Muscle of back (tissue), 11 donors: ENCODE results near the gene DCLK1. TPM values are rescaled to one million over a fixed set of nuclear protein-coding genes. Genes with fewer than 3 reads are reported as not detected.

Experiments used
- DNase-seq, 3 donors: peaks; one replicate each; pipeline versions ENCODE4 v3.0.0 to v3.0.0-alpha.2; 2013
- polyA plus RNA-seq, 10 donors: library from polyadenylated mRNA; unstranded; fragments of 120-200 nt; gene quantifications; one replicate each; pipeline ENCODE4 v1.2.1, GENCODE V29; 2013; ENCODE audit not compliant: insufficient read length in 10 of 10

DCLK1 gene
- polyA plus RNA-seq, 10 donors = 64.3 to 130 (median 82.4) TPM

- DNase-seq = no peak
Observed at GRCh38 chr13:35909837-35910540, 221.2 kb downstream of the DCLK1 start.

- no peak for DNase-seq
Observed at GRCh38 chr13:35909091-35909490, 222.1 kb downstream of the DCLK1 start.

DNA sequence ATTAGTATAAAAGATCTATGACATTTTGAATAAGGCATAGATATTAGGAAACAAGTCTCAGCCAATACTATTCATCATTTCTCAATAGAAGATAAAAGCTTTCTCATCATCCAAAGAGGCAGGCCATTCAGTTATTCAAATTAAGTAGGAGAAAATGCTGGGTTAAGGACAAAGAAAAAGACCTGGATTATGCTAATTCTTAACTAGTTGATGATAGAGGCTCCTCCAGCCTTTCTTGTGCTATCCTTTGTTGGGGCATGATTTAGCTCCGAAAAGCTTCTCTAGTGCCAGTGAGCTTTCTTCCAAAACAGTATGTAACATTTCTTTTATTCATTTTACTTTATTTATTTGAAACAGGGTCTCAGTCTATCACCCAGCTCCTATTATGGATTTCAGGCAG, 223.0 kb downstream of the DCLK1 start:
- no peak for DNase-seq

DNA sequence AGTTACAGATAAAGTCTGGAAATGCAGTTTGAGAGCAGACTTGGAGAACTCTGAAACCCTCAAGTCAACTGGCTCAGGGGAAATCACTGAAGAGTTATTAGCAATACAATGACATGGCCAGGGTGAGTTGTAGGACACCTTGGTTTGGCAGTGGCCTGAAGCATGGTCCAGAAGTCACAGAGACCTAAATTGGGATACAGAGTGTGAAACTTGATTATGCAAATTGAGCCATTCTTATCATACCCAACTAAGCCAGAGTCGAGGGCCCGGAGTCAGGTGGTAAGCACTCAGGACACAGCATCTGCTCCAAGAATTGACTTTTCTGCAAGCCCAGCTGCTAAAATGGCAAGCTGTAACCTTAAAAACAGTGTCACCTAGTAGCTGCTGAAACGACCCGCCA, 224.5 kb downstream of the DCLK1 start:
- DNase-seq = no peak

DNA sequence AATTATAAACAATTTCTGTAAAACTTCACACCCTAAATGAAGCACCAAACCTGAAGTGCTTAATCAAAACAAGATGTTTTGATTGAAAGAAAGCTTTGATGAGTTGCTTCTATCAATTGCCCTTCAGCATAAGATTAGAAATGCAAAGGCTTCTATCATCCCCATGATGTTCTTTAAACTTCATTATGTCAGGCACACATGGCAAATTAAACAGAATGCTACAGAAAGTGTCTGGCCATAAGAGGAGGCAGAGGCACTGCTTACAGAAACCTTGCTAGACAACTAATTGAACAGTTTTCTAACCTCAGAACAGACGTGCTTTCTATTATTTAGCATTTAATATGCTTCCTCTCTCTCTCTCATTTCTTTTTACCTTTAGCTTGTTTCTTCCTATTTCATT, 228.1 kb downstream of the DCLK1 start:
- no peak for DNase-seq

DNA sequence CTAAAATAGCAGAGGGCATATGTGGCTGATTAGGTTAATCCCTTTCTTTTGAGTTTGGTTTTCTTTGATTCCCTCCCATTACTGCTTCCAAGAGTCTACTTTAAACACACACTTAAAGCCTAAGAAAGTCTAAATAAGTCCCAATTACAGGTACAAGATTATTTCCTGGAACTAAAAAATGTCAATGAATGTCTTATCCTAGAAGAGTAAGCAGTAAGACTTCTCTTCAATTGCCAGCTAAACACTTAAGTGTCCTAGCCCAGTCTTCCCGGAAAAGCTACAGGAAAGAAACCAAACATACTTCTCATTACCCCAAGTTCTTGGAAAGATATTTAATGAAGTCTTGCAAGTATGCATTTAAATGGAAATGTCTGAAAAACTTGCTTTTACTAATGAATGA, 233.1 kb downstream of the DCLK1 start:
- DNase-seq = no peak

DNA sequence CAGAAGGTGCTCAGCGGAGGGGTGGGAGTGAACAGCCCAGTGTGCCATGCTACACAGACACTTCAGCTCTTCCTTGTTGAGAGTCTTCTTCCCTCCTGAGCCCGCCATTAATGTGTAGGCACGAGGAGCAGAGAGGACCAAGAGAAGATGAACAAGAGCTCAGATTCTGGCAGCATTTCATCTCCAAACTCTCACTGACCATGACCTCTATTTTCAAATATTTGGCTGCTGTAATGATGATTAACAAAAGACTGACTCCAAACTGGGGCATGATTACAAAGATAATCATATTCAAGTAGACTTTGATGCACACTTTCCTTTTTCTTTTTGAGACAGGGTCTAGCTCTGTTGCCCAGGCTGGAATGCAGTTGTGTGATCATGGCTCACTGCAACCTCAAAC, 236.5 kb downstream of the DCLK1 start:
- DNase-seq = no peak

DNA sequence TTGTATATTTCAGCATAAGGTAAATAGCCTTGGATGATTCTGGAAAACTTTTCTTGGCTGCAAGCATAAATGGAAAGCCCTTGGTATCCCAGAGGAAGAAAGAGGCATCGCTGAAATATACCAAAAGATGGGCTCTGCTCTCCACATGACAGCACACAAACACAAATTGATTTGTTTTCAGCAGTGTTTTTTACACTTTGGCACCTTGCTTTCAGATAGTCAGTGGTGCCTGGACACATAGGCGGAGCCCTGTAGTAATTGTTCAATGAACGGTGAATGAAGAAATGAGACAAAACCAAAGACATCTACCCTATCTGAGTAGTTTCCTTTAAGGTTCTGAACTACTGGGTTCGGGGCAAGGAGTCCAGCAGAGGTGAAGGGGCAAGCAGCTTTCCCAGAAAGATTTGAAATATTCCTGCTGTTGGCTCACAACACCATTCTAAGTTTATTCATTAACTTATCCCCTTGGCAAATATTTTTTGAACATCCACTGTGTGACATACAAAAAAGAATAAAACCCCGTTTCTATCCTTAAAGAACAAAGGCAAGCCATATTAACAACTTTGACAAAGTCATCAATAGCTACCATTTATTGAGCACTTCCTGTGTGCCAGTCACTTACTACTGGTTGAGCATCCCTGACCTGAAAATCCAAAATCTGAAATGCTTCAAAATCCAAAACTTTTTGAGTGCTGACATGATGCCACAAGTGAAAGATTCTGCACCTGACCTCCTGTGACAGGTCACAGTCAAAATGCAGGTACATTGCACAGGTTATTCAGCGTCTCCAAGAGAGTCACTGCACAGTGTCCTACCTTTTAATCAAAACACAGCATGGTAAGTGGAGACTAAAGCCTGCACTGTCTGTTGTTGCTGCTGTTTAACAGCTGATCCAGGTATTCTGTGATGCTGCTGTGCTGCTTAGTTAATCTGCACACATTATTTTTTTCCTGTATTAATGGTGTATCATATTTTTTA, 238.1 kb downstream of the DCLK1 start:
- DNase-seq = no peak

- no peak for DNase-seq
Observed at GRCh38 chr13:35891507-35892441, 239.4 kb downstream of the DCLK1 start.

GRCh38 chr13:35889560-35889959, 241.6 kb downstream of the DCLK1 start:
- no peak for DNase-seq

GRCh38 chr13:35888981-35889380, 242.2 kb downstream of the DCLK1 start:
- peak in 2 of 3 donors; percentile 11 to 52 for DNase-seq

DNA sequence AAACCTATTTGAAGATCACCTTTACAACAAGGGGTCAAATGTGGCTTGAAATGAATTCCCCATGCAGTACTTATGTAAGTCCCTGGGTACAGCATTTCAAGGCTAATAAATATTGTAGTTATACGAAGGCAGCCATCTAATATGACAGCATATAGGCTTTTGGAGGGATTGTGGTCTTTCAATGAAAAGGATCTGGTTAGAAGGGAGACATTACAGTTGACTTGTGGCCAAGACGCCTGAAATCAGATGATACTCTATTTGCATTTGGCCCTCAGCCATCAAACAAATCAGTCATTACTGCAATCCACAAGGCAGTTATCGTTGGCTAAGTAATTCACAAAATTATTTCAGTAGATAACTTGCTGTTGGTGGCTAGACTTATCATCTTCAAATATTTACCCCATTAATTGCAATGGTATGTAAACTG, 242.7 kb downstream of the DCLK1 start:
- peak; percentile 32 to 54 (median 40) for DNase-seq

DNA sequence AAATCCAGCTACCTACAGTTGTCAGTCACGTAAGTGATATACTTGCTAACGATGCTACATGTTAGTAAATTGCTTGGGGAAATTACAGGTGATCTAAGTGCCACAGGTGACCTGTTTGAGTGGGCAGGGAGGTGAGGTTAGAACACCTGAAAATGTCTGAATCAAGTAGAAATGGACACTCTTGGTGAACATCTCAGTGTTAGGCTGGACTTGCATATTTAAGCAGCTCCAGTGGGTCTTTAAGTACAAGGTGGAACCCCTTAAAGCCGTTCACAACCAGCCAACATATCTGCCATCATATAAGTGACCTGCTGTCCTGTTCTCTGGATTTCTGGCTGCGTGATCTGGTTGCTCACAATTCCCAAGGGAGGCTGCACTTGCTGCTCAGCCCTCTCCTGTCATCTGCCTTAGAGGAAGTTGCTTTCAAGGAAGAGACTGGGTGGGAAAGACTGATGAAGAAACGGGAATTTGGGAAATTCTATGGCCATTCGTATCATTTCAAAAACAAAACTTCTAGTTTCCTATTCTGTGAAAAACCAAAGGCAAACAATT, 244.0 kb downstream of the DCLK1 start:
- DNase-seq = no peak

DNA sequence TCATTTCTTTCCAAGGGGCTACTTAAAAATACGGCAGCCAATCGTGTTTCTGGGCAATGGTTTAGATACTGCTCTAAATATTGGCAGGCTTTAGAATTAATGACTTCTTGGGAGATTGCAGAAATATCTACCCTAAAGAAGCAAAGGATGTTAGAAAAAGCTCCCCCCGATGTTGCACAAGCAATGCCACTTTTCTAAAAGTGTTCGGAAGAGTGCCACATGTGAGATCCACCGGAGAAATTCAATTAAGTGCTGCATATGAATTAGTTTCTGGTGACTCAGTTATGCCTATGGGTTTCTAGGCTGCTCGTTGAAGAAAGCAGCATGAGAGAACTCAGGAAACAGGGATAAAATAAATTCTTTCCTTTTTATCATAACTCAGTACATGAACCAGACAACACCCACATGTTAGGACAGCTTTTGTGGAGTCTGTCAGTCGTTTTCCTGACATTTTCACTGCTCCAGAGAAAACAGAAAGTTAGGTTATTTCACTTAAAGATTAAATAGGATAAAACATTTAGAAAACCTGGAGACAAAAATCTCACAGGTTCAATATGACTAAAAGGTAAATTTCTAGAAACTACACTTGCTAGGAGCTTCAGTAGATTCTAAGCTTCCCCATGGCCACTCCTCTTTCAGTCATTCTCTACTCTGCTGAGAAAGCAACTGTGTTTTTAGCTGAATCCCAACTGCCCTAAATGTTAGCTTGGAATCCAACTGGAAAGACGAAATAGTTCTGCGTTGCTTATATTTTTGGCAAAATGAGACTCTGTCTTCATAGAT, 244.7 kb downstream of the DCLK1 start:
- DNase-seq = peak in 2 of 3 donors; percentile 8 to 26

DNA sequence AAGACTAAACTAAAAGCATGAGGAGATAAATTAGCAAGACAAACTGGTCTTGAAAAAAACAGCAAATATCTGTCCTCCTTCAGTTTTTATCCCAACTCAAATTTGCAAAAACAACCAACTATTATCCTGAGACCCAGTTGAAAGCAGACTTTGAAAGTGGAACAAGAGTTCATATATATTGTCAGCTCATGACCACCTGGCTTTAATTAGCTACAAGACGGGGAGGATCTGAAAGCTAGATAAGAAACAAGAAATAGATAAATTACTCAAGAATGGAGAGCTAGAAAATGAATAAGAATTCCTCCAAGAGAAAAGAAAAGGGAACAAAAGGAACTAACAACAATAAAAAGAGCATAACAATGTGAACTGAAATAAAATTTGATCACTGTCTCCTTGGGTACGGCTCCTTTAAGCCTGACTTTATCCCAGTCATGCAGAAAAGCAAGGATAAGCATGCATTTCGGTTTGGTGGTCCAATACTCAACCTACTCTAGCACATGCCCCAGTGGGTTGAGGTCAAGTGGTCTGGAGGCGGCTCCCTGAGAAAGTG, 246.9 kb downstream of the DCLK1 start:
- no peak for DNase-seq

DNA sequence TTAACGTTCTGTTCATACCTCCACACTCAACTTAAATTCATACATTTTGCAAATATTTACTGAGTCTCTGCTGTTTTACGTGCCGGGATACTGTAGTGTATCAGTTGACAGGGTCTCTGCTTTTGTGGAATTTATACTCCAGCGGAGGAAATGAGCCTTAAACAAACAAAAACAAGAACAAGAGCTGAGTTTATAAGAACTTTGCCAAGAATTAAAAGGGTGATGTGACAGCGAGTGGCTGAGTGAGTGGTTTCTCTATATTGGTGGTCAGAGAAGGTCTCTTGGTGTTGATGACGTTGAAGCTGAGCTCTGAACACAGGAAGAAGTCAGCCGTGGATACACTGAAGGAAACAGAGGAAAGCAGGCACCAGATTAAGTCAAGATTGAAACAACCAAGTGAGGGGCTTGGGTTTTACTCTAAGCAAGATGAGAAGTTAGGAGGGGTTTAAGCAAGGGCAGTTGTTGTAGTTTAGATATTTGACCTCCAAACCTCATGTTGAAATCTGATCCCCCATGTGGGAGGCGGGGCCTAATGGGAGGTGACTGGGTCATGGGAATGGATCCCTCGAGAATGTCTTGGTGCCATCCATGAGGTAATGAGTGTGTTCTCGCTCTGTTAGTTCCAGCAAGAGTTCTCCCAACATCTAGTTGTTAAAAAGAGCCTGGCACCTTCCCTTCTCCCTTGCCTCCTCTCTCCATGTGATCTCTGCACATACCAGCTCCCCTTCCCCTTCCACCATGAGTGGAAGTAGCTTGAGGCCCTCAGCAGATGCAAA, 248.3 kb downstream of the DCLK1 start:
- DNase-seq = no peak

DNA sequence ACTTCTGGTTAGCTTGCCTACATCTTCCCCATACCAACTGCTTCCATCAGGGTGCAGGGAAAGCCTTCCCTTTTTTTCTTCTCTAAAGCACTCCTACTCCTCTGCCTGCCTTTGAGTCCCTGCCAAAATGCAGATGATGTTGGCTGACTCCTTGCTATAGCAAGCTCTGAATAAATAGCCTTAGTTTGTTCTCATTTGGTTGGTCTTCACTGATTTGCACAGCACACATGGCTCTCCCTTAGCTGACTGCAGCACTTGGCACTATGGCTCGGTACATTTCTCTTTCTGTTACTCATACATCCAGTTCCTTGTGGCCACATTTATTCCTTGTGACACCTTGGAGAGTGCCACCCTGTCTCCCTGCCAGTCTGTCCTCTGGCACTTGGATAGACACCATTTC, 249.8 kb downstream of the DCLK1 start:
- no peak for DNase-seq

DNA sequence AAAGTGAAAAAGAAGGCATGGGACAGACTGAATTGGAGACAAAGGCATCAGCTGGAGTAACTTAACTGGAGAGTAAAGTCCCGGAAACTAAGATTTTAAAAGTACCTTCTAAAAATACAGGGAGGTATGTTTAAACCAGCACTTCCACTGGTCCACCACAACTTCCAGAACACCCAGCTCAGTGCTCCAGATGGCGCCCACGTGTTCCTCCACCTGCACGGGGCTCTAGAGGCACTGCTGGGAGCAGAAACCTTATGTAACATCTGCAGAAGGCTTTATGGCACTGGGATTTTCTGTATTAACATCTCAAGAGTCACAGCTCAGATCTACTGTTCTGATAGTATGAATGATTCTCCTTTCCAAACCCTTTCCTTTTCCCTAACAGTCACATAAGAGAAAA, 252.1 kb downstream of the DCLK1 start:
- no peak for DNase-seq

DNA sequence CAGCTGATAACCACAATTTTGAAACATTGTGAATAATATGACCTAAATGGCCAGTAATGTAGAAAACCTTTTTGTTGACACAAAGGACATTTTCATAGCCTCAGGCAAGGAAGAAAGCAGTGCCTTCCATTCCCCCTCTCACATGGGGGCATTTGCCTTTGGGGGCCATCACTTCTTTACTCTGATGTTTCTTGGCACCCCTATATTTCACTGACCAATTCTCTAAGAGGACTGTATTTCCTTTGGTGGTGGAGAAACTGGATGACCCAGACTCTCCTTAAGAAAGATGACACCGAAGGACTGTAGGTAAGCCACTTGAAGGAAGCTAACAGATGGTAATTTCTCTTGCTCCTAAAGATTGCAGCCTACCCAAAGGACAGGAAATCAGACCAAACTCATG, 254.6 kb downstream of the DCLK1 start:
- no peak for DNase-seq

DNA sequence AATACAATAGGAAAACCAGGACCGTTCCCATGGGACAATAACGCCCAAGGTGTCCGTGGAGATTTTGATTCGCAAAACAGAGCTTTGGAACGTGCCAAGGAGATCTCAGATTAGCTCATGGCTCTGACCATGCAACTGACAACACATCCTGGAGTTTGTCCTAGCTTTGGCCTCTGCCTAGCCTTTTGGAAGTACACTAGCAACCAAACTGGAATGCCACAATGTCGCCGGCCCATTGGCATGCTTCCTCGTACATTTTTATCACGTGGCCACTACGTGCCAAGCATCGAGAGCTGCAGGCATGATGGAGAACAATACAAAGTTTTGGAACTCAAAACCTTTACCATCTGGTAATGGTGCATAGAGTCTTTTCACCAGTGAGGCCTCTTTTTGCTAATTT, 256.5 kb downstream of the DCLK1 start:
- DNase-seq = no peak
